Ascending aorta (tissue), 2 donors: Measurements from ENCODE around the gene TMEM87A. TPM values are rescaled to one million over a fixed set of nuclear protein-coding genes. Genes with fewer than 3 reads are reported as not detected.

ENCODE experiments used
- DNase-seq, 2 donors: peaks; one replicate each; pipeline ENCODE4 v3.0.0-alpha.2; 2019; ENCODE audit warnings: low spot score in 2 of 2
- H3K27ac ChIP-seq, 2 donors: fragments of 200-600 bp; sonication (generic); one replicate each; pipeline ENCODE4 v1.5.1; 2016 to 2017; ENCODE audit warnings: mild to moderate bottlenecking in 1 of 2
- H3K27me3 ChIP-seq: fragments of 200-600 bp; sonication (generic); one replicate; pipeline ENCODE4 v1.5.1; 2017
- H3K36me3 ChIP-seq, 2 donors: fragments of 200-600 bp; sonication (generic); one replicate each; pipeline ENCODE4 v1.5.1; 2016
- H3K4me1 ChIP-seq, 2 donors: fragments of 200-600 bp; sonication (generic); one replicate each; pipeline ENCODE4 v1.5.1; 2016 to 2017; ENCODE audit warnings: mild to moderate bottlenecking in 1 of 2
- H3K4me3 ChIP-seq, 2 donors: fragments of 200-600 bp; sonication (generic); one replicate each; pipeline ENCODE4 v1.5.1; 2016 to 2017; ENCODE audit warnings: mild to moderate bottlenecking in 1 of 2
- H3K9me3 ChIP-seq, 2 donors: fragments of 200-600 bp; sonication (generic); one replicate each; pipeline ENCODE4 v1.5.1; 2016
- CTCF ChIP-seq, 3 experiments: fragments of 200-600 bp in 2 of 3; fragments of 450-650 bp in 1 of 3; sonication (generic) in 2 of 3; IDR thresholded peaks; one replicate each; pipeline ENCODE4 v1.5.1; 2016 to 2019; ENCODE audit warnings: antibody characterized with exemption in 3 of 3, mild to moderate bottlenecking in 1 of 3, moderate library complexity in 1 of 3
- intact Hi-C: fragments of 100-400 bp; cut with DNase I; formaldehyde crosslinking; loops from one replicate; pipeline ENCODE4 v1.15.1; 2023
- total RNA-seq: library from RNA; depleted of rRNA; stranded (reverse); fragments of >200 nt; gene quantifications from one replicate; pipeline ENCODE4 v1.1.0, GENCODE V29; 2016

Gene TMEM87A
- total RNA-seq, 1 donor from 2014 or later: 25.4 TPM

DNA sequence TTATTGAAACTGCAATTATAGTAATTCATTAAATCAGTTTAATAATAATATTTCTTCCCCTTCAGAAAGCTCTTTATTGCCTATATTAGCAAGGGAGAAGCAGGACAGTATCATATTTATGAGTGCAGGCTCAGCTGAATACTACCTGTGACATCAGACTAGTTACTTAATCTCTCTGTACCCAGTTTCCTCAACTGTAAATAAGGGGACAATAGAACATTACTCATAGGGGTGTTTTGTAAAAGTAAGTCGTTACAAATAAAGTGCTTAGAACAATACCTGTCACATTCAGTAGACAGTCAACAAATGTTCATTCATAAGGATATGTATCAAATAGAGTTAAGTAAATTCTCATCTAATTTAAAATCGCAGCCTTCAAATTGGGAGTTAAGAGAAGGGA lies 53.0 kb downstream of the TMEM87A start:
- no peaks in the 10 kb centered on the region for H3K4me1 ChIP-seq
- no peaks in the 10 kb centered on the region for H3K9me3 ChIP-seq
- H3K27me3 ChIP-seq: no peaks in the 10 kb centered on the region
- DNase-seq: no peak
- no peak overlapping the region for H3K4me3 ChIP-seq
- no peak overlapping the region for H3K27ac ChIP-seq
- intact Hi-C loops: no loop called here
- peaks cover 46 to 75% of the 10 kb centered on the region in 2 donors for H3K36me3 ChIP-seq
- no peak for TF ChIP-seq CTCF (IDR thresholded peaks at IDR 0.05)

DNA sequence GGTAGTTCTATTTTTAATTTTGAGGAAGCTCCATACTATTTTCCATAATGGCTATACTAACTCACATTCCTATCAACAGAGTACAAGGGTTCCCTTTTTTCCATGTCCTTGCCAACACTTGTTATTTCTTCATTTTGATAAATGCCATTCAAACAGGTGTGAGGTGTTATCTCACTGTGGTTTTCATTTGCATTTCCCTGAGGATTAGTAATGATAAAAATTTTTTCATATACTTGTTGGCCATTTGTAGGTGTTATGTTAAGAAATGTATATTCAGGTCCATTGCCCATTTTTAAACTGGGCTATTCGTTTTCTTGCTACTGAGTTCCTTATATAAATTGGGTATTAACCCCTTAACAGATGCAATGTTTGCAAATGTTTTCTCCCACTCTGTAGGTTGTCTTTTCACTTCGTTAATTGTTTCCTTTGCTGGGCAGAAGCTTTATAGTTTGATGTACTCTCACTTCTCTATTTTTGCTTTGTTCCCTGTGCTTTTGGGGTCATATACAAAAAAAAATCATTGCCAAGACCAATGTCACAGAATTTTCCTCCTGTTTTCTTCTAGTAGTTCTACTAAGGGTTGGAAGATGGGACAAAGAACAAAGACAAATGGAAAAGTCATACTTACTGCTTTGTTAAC lies 54.2 kb downstream of the TMEM87A start:
- TF ChIP-seq CTCF (IDR thresholded peaks at IDR 0.05): no peak
- Histone ChIP-seq H3K9me3 (no peaks in the 10 kb centered on the region), H3K4me1 (no peaks in the 10 kb centered on the region), H3K27ac (no peak overlapping the region), H3K36me3 (peaks cover 46 to 64% of the 10 kb centered on the region in 2 donors), H3K4me3 (no peak overlapping the region), H3K27me3 (no peaks in the 10 kb centered on the region)
- intact Hi-C loops: no loop called here
- no peak for DNase-seq

DNA sequence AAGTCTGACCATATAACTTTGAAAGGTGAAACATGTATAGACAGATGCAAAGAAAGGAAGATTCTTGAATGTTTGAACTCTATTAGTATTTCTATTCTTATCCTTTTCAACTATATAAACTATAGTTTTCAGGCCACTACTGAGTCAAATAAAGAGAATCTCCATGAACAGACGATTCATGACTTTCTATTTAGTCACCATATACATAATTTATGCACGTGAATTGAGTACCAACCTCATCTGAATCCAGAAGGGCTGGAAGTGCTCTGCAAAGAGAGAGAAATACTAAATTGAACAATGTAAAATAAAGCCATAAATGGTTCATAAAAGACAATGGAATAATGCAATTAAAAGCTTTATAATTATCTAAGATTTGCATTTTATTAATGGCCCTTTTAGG lies 55.7 kb downstream of the TMEM87A start:
- Histone ChIP-seq H3K27me3 (no peaks in the 10 kb centered on the region), H3K9me3 (no peaks in the 10 kb centered on the region), H3K4me3 (no peak overlapping the region), H3K4me1 (no peaks in the 10 kb centered on the region), H3K27ac (no peak overlapping the region), H3K36me3 (peaks cover 52 to 57% of the 10 kb centered on the region in 2 donors)
- intact Hi-C loops: no loop called here
- DNase-seq: no peak
- TF ChIP-seq CTCF (IDR thresholded peaks at IDR 0.05): no peak

GRCh38 chr15:42215913-42216829 lies 57.1 kb downstream of the TMEM87A start:
- Histone ChIP-seq H3K4me3 (no peak overlapping the region), H3K4me1 (no peaks in the 10 kb centered on the region), H3K27ac (no peak overlapping the region), H3K27me3 (no peaks in the 10 kb centered on the region), H3K9me3 (no peaks in the 10 kb centered on the region), H3K36me3 (peaks cover 52 to 57% of the 10 kb centered on the region in 2 donors)
- no peak for DNase-seq
- TF ChIP-seq CTCF (IDR thresholded peaks at IDR 0.05): no peak
- intact Hi-C loops: no loop called here

DNA sequence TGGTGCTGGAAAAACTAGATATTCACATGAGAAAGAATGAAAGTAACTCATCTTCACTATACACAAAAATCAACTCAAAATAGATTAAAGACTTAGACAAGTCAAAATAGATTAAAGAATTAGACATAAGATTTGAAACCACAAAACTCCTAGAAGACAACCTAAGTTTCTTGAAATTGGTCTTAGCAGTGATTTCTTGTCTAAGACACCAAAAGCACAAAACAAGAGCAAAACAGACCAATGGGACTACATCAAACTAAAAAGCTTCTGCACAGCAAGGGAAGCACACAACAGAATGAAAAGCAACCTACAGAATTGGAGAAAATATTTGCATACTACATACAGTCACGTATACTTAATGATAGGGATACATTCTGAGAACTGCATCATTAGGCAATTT lies 58.6 kb downstream of the TMEM87A start:
- Histone ChIP-seq H3K4me3 (no peak overlapping the region), H3K27ac (no peak overlapping the region), H3K36me3 (peaks cover 42 to 61% of the 10 kb centered on the region in 2 donors), H3K9me3 (no peaks in the 10 kb centered on the region), H3K4me1 (no peaks in the 10 kb centered on the region), H3K27me3 (no peaks in the 10 kb centered on the region)
- intact Hi-C loops: no loop called here
- DNase-seq: no peak
- TF ChIP-seq CTCF (IDR thresholded peaks at IDR 0.05): no peak
